ENCODE measurements around the gene MKRN1.
"Not testable (repeated sequence)": the region's sequence is repeated elsewhere in the genome, so short reads cannot be mapped to it uniquely, and the experiment has no call there.

GRCh38 chr7:140415816-140416215, 63.5 kb downstream of the MKRN1 start:
- not testable (repeated sequence) for TF ChIP-seq EZH2, CTCF (IDR thresholded peaks at IDR 0.05)

Measured in neural progenitor cell (in vitro differentiated cells).